ENCODE data around the gene BCL2. TPM values are rescaled to one million over a fixed set of nuclear protein-coding genes. Genes with fewer than 3 reads are reported as not detected.

Gene BCL2
- total RNA-seq, 1 donor from 2014 or later: 39.1 TPM

DNA sequence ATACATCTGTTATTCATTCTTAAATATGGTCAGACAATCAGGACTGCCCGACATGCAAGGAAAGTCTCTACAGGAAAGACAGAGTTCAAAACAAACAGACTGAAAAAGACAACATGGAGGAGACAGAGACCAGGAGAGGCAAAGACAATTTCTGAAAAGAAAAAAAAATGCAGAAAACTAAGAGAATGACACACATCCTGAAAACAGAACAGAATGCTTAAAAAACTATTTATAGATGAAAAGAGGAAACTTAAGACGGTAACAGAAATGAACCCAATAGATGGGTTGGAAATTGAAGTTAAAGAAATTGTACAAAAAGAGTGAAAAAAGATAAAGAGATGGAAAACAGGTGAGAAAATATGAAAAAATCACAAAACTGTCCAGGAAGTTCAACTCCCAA lies 95.7 kb downstream of the BCL2 start:
- Histone ChIP-seq H3K27me3 (ENCODE audit: control insufficient read depth in 3 of 3, insufficient read depth in 3 of 3, low read length in 3 of 3) (no peaks in the 10 kb centered on the region), H3K36me3 (ENCODE audit: control insufficient read depth in 3 of 3, insufficient read depth in 3 of 3, low read length in 3 of 3) (no peaks in the 10 kb centered on the region), H3K4me3 (ENCODE audit: low read length in 3 of 3) (no peak overlapping the region), H3K9ac (ENCODE audit: low read depth in 1 of 3, low read length in 3 of 3) (no peak overlapping the region), H3K9me3 (ENCODE audit: control insufficient read depth in 3 of 3, low read length in 3 of 3) (no peaks in the 10 kb centered on the region), H3K4me1 (ENCODE audit: control insufficient read depth in 3 of 3, insufficient read depth in 3 of 3, low read length in 3 of 3) (peaks cover 3 to 9% (median 4%) of the 10 kb centered on the region in 3 donors), H3K27ac (ENCODE audit: low read depth, low read length) (no peak overlapping the region)

GRCh38 chr18:63220903-63221302 lies 98.7 kb downstream of the BCL2 start:
- H3K4me3 ChIP-seq (ENCODE audit: low read length in 3 of 3): no peak overlapping the region
- no peaks in the 10 kb centered on the region for H3K36me3 ChIP-seq (ENCODE audit: control insufficient read depth in 3 of 3, insufficient read depth in 3 of 3, low read length in 3 of 3)
- no peak overlapping the region for H3K27ac ChIP-seq (ENCODE audit: low read depth, low read length)
- peaks cover 3 to 8% (median 4%) of the 10 kb centered on the region in 3 donors for H3K4me1 ChIP-seq (ENCODE audit: control insufficient read depth in 3 of 3, insufficient read depth in 3 of 3, low read length in 3 of 3)
- no peak overlapping the region for H3K9ac ChIP-seq (ENCODE audit: low read depth in 1 of 3, low read length in 3 of 3)
- H3K9me3 ChIP-seq (ENCODE audit: control insufficient read depth in 3 of 3, low read length in 3 of 3): no peaks in the 10 kb centered on the region
- no peaks in the 10 kb centered on the region for H3K27me3 ChIP-seq (ENCODE audit: control insufficient read depth in 3 of 3, insufficient read depth in 3 of 3, low read length in 3 of 3)

DNA sequence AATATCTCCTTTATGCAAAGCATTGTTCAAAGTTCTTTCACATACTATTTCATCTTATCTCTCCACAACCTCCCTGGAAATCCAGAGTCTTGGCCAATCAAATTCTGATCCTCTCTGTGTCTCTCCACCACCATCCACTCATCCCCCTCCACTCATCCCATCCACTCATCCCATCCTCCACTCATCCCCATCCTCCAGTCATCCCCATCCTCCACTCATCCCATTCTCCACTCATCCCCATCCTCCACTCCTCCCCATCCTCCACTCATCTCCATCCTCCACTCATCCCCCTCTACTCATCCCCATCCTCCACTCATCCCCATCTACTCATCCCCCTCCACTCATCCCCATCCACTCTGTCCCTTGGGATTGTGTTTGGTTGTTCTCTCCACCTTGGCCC lies 101.1 kb downstream of the BCL2 start:
- H3K36me3 ChIP-seq (ENCODE audit: control insufficient read depth in 3 of 3, insufficient read depth in 3 of 3, low read length in 3 of 3): no peaks in the 10 kb centered on the region
- H3K27ac ChIP-seq (ENCODE audit: low read depth, low read length): no peak overlapping the region
- no peak overlapping the region for H3K9ac ChIP-seq (ENCODE audit: low read depth in 1 of 3, low read length in 3 of 3)
- peaks cover 0 to 8% (median 0%) of the 10 kb centered on the region in 3 donors for H3K4me1 ChIP-seq (ENCODE audit: control insufficient read depth in 3 of 3, insufficient read depth in 3 of 3, low read length in 3 of 3)
- no peaks in the 10 kb centered on the region for H3K9me3 ChIP-seq (ENCODE audit: control insufficient read depth in 3 of 3, low read length in 3 of 3)
- H3K4me3 ChIP-seq (ENCODE audit: low read length in 3 of 3): no peak overlapping the region
- H3K27me3 ChIP-seq (ENCODE audit: control insufficient read depth in 3 of 3, insufficient read depth in 3 of 3, low read length in 3 of 3): no peaks in the 10 kb centered on the region

GRCh38 chr18:63216516-63217311 lies 102.9 kb downstream of the BCL2 start:
- H3K9me3 ChIP-seq (ENCODE audit: control insufficient read depth in 3 of 3, low read length in 3 of 3): no peaks in the 10 kb centered on the region
- no peaks in the 10 kb centered on the region for H3K36me3 ChIP-seq (ENCODE audit: control insufficient read depth in 3 of 3, insufficient read depth in 3 of 3, low read length in 3 of 3)
- H3K27me3 ChIP-seq (ENCODE audit: control insufficient read depth in 3 of 3, insufficient read depth in 3 of 3, low read length in 3 of 3): no peaks in the 10 kb centered on the region
- no peak overlapping the region for H3K9ac ChIP-seq (ENCODE audit: low read depth in 1 of 3, low read length in 3 of 3)
- H3K27ac ChIP-seq (ENCODE audit: low read depth, low read length): no peak overlapping the region
- no peak overlapping the region for H3K4me3 ChIP-seq (ENCODE audit: low read length in 3 of 3)
- peaks cover 0 to 8% (median 0%) of the 10 kb centered on the region in 3 donors for H3K4me1 ChIP-seq (ENCODE audit: control insufficient read depth in 3 of 3, insufficient read depth in 3 of 3, low read length in 3 of 3)

- H3K27ac ChIP-seq (ENCODE audit: low read depth, low read length): no peak overlapping the region
- no peak overlapping the region for H3K4me3 ChIP-seq (ENCODE audit: low read length in 3 of 3)
- no peaks in the 10 kb centered on the region for H3K9me3 ChIP-seq (ENCODE audit: control insufficient read depth in 3 of 3, low read length in 3 of 3)
- H3K9ac ChIP-seq (ENCODE audit: low read depth in 1 of 3, low read length in 3 of 3): no peak overlapping the region
- no peaks in the 10 kb centered on the region for H3K36me3 ChIP-seq (ENCODE audit: control insufficient read depth in 3 of 3, insufficient read depth in 3 of 3, low read length in 3 of 3)
- H3K27me3 ChIP-seq (ENCODE audit: control insufficient read depth in 3 of 3, insufficient read depth in 3 of 3, low read length in 3 of 3): no peaks in the 10 kb centered on the region
- H3K4me1 ChIP-seq (ENCODE audit: control insufficient read depth in 3 of 3, insufficient read depth in 3 of 3, low read length in 3 of 3): peaks cover 0 to 8% (median 0%) of the 10 kb centered on the region in 3 donors
Measured at GRCh38 chr18:63213936-63214671, 105.5 kb downstream of the BCL2 start.

GRCh38 chr18:63213331-63213900 lies 106.2 kb downstream of the BCL2 start:
- no peak overlapping the region for H3K27ac ChIP-seq (ENCODE audit: low read depth, low read length)
- H3K36me3 ChIP-seq (ENCODE audit: control insufficient read depth in 3 of 3, insufficient read depth in 3 of 3, low read length in 3 of 3): no peaks in the 10 kb centered on the region
- no peaks in the 10 kb centered on the region for H3K27me3 ChIP-seq (ENCODE audit: control insufficient read depth in 3 of 3, insufficient read depth in 3 of 3, low read length in 3 of 3)
- H3K4me1 ChIP-seq (ENCODE audit: control insufficient read depth in 3 of 3, insufficient read depth in 3 of 3, low read length in 3 of 3): peaks cover 0 to 8% (median 6%) of the 10 kb centered on the region in 3 donors
- H3K9me3 ChIP-seq (ENCODE audit: control insufficient read depth in 3 of 3, low read length in 3 of 3): no peaks in the 10 kb centered on the region
- no peak overlapping the region for H3K9ac ChIP-seq (ENCODE audit: low read depth in 1 of 3, low read length in 3 of 3)
- H3K4me3 ChIP-seq (ENCODE audit: low read length in 3 of 3): no peak overlapping the region

GRCh38 chr18:63210521-63210920 lies 109.0 kb downstream of the BCL2 start:
- no peak overlapping the region for H3K27ac ChIP-seq (ENCODE audit: low read depth, low read length)
- no peak overlapping the region for H3K9ac ChIP-seq (ENCODE audit: low read depth in 1 of 3, low read length in 3 of 3)
- no peaks in the 10 kb centered on the region for H3K36me3 ChIP-seq (ENCODE audit: control insufficient read depth in 3 of 3, insufficient read depth in 3 of 3, low read length in 3 of 3)
- no peak overlapping the region for H3K4me3 ChIP-seq (ENCODE audit: low read length in 3 of 3)
- H3K9me3 ChIP-seq (ENCODE audit: control insufficient read depth in 3 of 3, low read length in 3 of 3): no peaks in the 10 kb centered on the region
- H3K4me1 ChIP-seq (ENCODE audit: control insufficient read depth in 3 of 3, insufficient read depth in 3 of 3, low read length in 3 of 3): peaks cover 0 to 10% (median 9%) of the 10 kb centered on the region in 3 donors
- H3K27me3 ChIP-seq (ENCODE audit: control insufficient read depth in 3 of 3, insufficient read depth in 3 of 3, low read length in 3 of 3): no peaks in the 10 kb centered on the region

GRCh38 chr18:63208676-63209075 lies 110.9 kb downstream of the BCL2 start:
- Histone ChIP-seq H3K36me3 (ENCODE audit: control insufficient read depth in 3 of 3, insufficient read depth in 3 of 3, low read length in 3 of 3) (no peaks in the 10 kb centered on the region), H3K27me3 (ENCODE audit: control insufficient read depth in 3 of 3, insufficient read depth in 3 of 3, low read length in 3 of 3) (no peaks in the 10 kb centered on the region), H3K9ac (ENCODE audit: low read depth in 1 of 3, low read length in 3 of 3) (no peak overlapping the region), H3K27ac (ENCODE audit: low read depth, low read length) (no peak overlapping the region), H3K4me3 (ENCODE audit: low read length in 3 of 3) (no peak overlapping the region), H3K4me1 (ENCODE audit: control insufficient read depth in 3 of 3, insufficient read depth in 3 of 3, low read length in 3 of 3) (peaks cover 0 to 9% (median 4%) of the 10 kb centered on the region in 3 donors), H3K9me3 (ENCODE audit: control insufficient read depth in 3 of 3, low read length in 3 of 3) (no peaks in the 10 kb centered on the region)

DNA sequence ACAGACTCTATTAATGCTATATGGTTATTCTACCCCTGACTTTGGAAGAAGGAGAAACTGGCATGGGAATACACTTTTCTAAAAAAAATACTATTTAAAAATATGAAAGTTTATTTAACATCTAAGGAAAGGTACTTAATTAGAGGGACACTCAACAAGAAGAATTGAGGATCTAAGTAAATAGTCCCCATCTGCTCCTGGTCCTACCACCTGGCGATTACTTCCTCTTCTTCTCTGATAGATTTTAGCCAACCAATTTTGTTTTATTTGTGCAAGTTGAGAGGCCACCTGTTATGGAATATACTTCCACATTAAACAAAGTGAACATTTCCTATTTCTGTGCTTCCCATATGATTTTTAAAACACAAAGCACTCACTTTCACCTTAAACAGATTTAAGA lies 111.7 kb downstream of the BCL2 start:
- Histone ChIP-seq H3K4me1 (ENCODE audit: control insufficient read depth in 3 of 3, insufficient read depth in 3 of 3, low read length in 3 of 3) (peaks cover 0 to 9% (median 5%) of the 10 kb centered on the region in 3 donors), H3K27me3 (ENCODE audit: control insufficient read depth in 3 of 3, insufficient read depth in 3 of 3, low read length in 3 of 3) (no peaks in the 10 kb centered on the region), H3K4me3 (ENCODE audit: low read length in 3 of 3) (no peak overlapping the region), H3K27ac (ENCODE audit: low read depth, low read length) (no peak overlapping the region), H3K9me3 (ENCODE audit: control insufficient read depth in 3 of 3, low read length in 3 of 3) (no peaks in the 10 kb centered on the region), H3K36me3 (ENCODE audit: control insufficient read depth in 3 of 3, insufficient read depth in 3 of 3, low read length in 3 of 3) (no peaks in the 10 kb centered on the region), H3K9ac (ENCODE audit: low read depth in 1 of 3, low read length in 3 of 3) (no peak overlapping the region)

Data from skeletal muscle tissue (tissue), 4 donors.